ENCODE results near the gene LRRC74A.

GRCh38 chr14:76786601-76787000 is 39.6 kb upstream of the LRRC74A start:
- no peak for TF ChIP-seq CTCF (conservative IDR thresholded peaks at IDR 0.05)
- no peak for TF ChIP-seq ZFX (IDR thresholded peaks at IDR 0.05)

All from C4-2B (cell line).